PC-3 (cell line): ENCODE measurements around the gene FEZF1. TPM values are rescaled to one million over a fixed set of nuclear protein-coding genes. Genes with fewer than 3 reads are reported as not detected.

Experiments used
- ATAC-seq: fragments of 200-7000 bp; cut with Tn5 transposase; 2 replicates; pipeline ENCODE4 v1.9.1; 2020; ENCODE audit warnings: mild to moderate bottlenecking, moderate library complexity
- BruUV-seq: library from RNA; stranded (reverse); fragments of 400-500 nt; replicated peaks from 2 replicates; lab custom pipeline; 2021; lab: Mats Ljungman, UMichigan
- CTCF ChIA-PET: fragments of 300-600 bp; sonication (Branson Sonifier 250); formaldehyde crosslinking; loops from one replicate; lab custom pipeline; 2022; ENCODE audit warnings: antibody characterized with exemption; lab: Charles Lee
- POLR2A ChIA-PET: fragments of 300-600 bp; sonication (Branson Sonifier 250); formaldehyde crosslinking; loops from one replicate; lab custom pipeline; 2022; ENCODE audit warnings: antibody characterized with exemption; ENCODE audit not compliant: unreplicated experiment; lab: Charles Lee
- DNase-seq: peaks from one replicate; pipeline ENCODE4 v3.0.0-alpha.2; 2015
- H2AFZ ChIP-seq: fragments of 300-600 bp; sonication (generic); 2 replicates; pipeline ENCODE4 v1.6.0; 2016; ENCODE audit warnings: antibody characterized with exemption, low read length
- H3F3A ChIP-seq: fragments of 300-600 bp; sonication (generic); one replicate; pipeline ENCODE4 v1.6.0; 2017; ENCODE audit warnings: antibody characterized with exemption, low read length, control low read depth, mild to moderate bottlenecking; ENCODE audit not compliant: unreplicated experiment
- H3K27ac ChIP-seq: fragments of 300-600 bp; sonication (generic); 2 replicates; pipeline ENCODE4 v1.5.1; 2016; ENCODE audit warnings: mild to moderate bottlenecking, low read length
- H3K27me3 ChIP-seq: fragments of 300-600 bp; sonication (generic); 2 replicates; pipeline ENCODE4 v1.6.1; 2016; ENCODE audit warnings: low read length, mixed read lengths
- H3K36me3 ChIP-seq: fragments of 300-600 bp; sonication (generic); 2 replicates; pipeline ENCODE4 v1.6.1; 2016; ENCODE audit warnings: low read depth, mixed run types, low read length, mixed read lengths
- H3K4me1 ChIP-seq: fragments of 300-600 bp; sonication (generic); 2 replicates; pipeline ENCODE4 v1.5.1; 2016; ENCODE audit warnings: low read length; ENCODE audit not compliant: insufficient read depth
- H3K4me2 ChIP-seq: fragments of 300-600 bp; sonication (generic); 2 replicates; pipeline ENCODE4 v1.6.0; 2016; ENCODE audit warnings: low read length
- H3K4me3 ChIP-seq: fragments of 300-600 bp; sonication (generic); 2 replicates; pipeline ENCODE4 v1.5.1; 2016; ENCODE audit warnings: mild to moderate bottlenecking, low read length, mixed read lengths
- H3K79me2 ChIP-seq: fragments of 300-600 bp; sonication (generic); 2 replicates; pipeline ENCODE4 v1.6.1; 2017; ENCODE audit warnings: low read length, mixed read lengths
- H3K9ac ChIP-seq: fragments of 300-600 bp; sonication (generic); 2 replicates; pipeline ENCODE4 v1.6.0; 2016; ENCODE audit warnings: mild to moderate bottlenecking, low read length
- H3K9me2 ChIP-seq: fragments of 300-600 bp; sonication (generic); replicated peaks from 2 replicates; pipeline ENCODE4 v1.6.1; 2016; ENCODE audit warnings: mixed run types, low read length, mixed read lengths
- H3K9me3 ChIP-seq: fragments of 300-600 bp; sonication (generic); 2 replicates; pipeline ENCODE4 v1.6.1; 2016; ENCODE audit warnings: low read length, mixed read lengths
- H4K20me1 ChIP-seq: fragments of 300-600 bp; sonication (generic); 2 replicates; pipeline ENCODE4 v1.6.1; 2016; ENCODE audit warnings: low read length, mixed read lengths
- CTCF ChIP-seq: fragments of 300-600 bp; sonication (generic); conservative IDR thresholded peaks from 2 replicates; pipeline ENCODE4 v1.5.1; 2017; ENCODE audit warnings: antibody characterized with exemption, low read depth, mild to moderate bottlenecking, low read length
- EZH2 ChIP-seq: fragments of 300-600 bp; sonication (generic); IDR thresholded peaks from one replicate; pipeline ENCODE4 v1.6.1; 2017; ENCODE audit warnings: antibody characterized with exemption, mild to moderate bottlenecking, low read length; ENCODE audit not compliant: unreplicated experiment
- EZH2phosphoT487 ChIP-seq: fragments of 300-600 bp; sonication (generic); IDR thresholded peaks from 2 replicates; pipeline ENCODE4 v1.6.1; 2018; ENCODE audit warnings: mild to moderate bottlenecking, antibody characterized with exemption, low read length, borderline replicate concordance
- intact Hi-C: fragments of 100-400 bp; cut with micrococcal nuclease; formaldehyde crosslinking; loops from 2 replicates; pipeline ENCODE4 v1.9.0; 2023
- total RNA-seq: library from RNA; depleted of rRNA; stranded (reverse); fragments of >200 nt; gene quantifications from 2 replicates; pipeline ENCODE4 v1.2.3, GENCODE V29; 2014

FEZF1 gene
- total RNA-seq, 1 experiment from 2014 or later: not detected

- Histone ChIP-seq H3F3A (no peaks in the 10 kb centered on the region), H3K36me3 (no peaks in the 10 kb centered on the region), H3K4me1 (no peaks in the 10 kb centered on the region), H3K27ac (no peak overlapping the region), H3K9ac (no peak overlapping the region), H3K4me2 (no peak overlapping the region), H3K27me3 (no peaks in the 10 kb centered on the region), H2AFZ (0 out of 2 replicates have a peak overlapping the region, but pooled peaks have one; percentile 34), H4K20me1 (no peaks in the 10 kb centered on the region), H3K4me3 (no peak overlapping the region), H3K9me3 (no peaks in the 10 kb centered on the region), H3K9me2 (no peaks in the 10 kb centered on the region), H3K79me2 (no peaks in the 10 kb centered on the region)
- ChIA-PET POLR2A (no interaction called here), CTCF (no interaction called here)
- ATAC-seq (no peak), DNase-seq (no peak)
- intact Hi-C loops: no loop called here
- no peak for TF ChIP-seq EZH2phosphoT487
- no TSS peak for BruUV-seq
Measured at GRCh38 chr7:122302761-122303530, 1.6 kb downstream of the FEZF1 start.

GRCh38 chr7:122301858-122302760, 2.4 kb downstream of the FEZF1 start:
- ATAC-seq (no peak), DNase-seq (no peak)
- Histone ChIP-seq H3K4me1 (no peaks in the 10 kb centered on the region), H2AFZ (no peak overlapping the region), H3K27ac (no peak overlapping the region), H3K27me3 (no peaks in the 10 kb centered on the region), H4K20me1 (no peaks in the 10 kb centered on the region), H3K4me3 (no peak overlapping the region), H3K9me3 (no peaks in the 10 kb centered on the region), H3K4me2 (no peak overlapping the region), H3K36me3 (no peaks in the 10 kb centered on the region), H3K79me2 (no peaks in the 10 kb centered on the region), H3K9ac (no peak overlapping the region), H3F3A (no peaks in the 10 kb centered on the region), H3K9me2 (no peaks in the 10 kb centered on the region)
- intact Hi-C loops: no loop called here
- POLR2A ChIA-PET: no interaction called here
- no TSS peak for BruUV-seq
- TF ChIP-seq CTCF (no peak), EZH2phosphoT487 (no peak), EZH2 (no peak)
- CTCF ChIA-PET: no interaction called here

GRCh38 chr7:122300956-122301833, 3.4 kb downstream of the FEZF1 start:
- ChIA-PET CTCF (no interaction called here), POLR2A (no interaction called here)
- TF ChIP-seq EZH2phosphoT487 (no peak), EZH2 (no peak), CTCF (no peak)
- intact Hi-C loops: no loop called here
- BruUV-seq: no TSS peak
- ATAC-seq: no peak
- no peak overlapping the region for H2AFZ ChIP-seq
- no peaks in the 10 kb centered on the region for H3K27me3 ChIP-seq
- H4K20me1 ChIP-seq: no peaks in the 10 kb centered on the region
- H3K79me2 ChIP-seq: no peaks in the 10 kb centered on the region
- no peak for DNase-seq
- no peaks in the 10 kb centered on the region for H3K9me2 ChIP-seq
- H3K27ac ChIP-seq: no peak overlapping the region
- no peaks in the 10 kb centered on the region for H3K4me1 ChIP-seq
- no peaks in the 10 kb centered on the region for H3K36me3 ChIP-seq
- no peak overlapping the region for H3K4me3 ChIP-seq
- no peaks in the 10 kb centered on the region for H3K9me3 ChIP-seq
- H3K9ac ChIP-seq: no peak overlapping the region
- no peaks in the 10 kb centered on the region for H3F3A ChIP-seq
- H3K4me2 ChIP-seq: no peak overlapping the region
